AG04449 (cell line): ENCODE measurements around the gene MTFP1.
A peak's percentile ranks its signal among the peaks of the same experiment; 100 is the strongest.

Source experiments
- CTCF ChIA-PET: fragments of 350-600 bp; formaldehyde crosslinking; extraction: SDS; loops from one replicate; lab custom pipeline; 2021; ENCODE audit warnings: antibody characterized with exemption; lab: Yijun Ruan, JAX
- POLR2A ChIA-PET: fragments of 400-600, 350-600 bp; formaldehyde crosslinking; extraction: SDS; loops from one replicate; lab custom pipeline; 2020; ENCODE audit warnings: antibody characterized with exemption, inconsistent platforms; lab: Yijun Ruan, JAX
- DNase-seq: peaks from one replicate; pipeline ENCODE4 v3.0.0-alpha.2; 2010; ENCODE audit warnings: low read depth, low spot score
- H3K4me3 ChIP-seq: 2 replicates; pipeline ENCODE4 v1.5.1; 2011; ENCODE audit warnings: low read depth, mild to moderate bottlenecking, control low read depth, low read length
- CTCF ChIP-seq: IDR thresholded peaks from one replicate; pipeline ENCODE4 v1.5.1; 2011; ENCODE audit warnings: mild to moderate bottlenecking, moderate library complexity, low read length, control low read depth, inconsistent platforms; ENCODE audit not compliant: insufficient read depth; ENCODE audit errors: missing control alignments

The MTFP1 gene

GRCh38 chr22:30414525-30415047 lies 11.0 kb upstream of the MTFP1 start:
- H3K4me3 ChIP-seq = no peak overlapping the region
- ChIA-PET CTCF (interaction anchor here (0.9 to 1.7 kb wide), 3 partner anchors 11 to 127 kb away, joined by 3 to 7 read pairs (median 3); partner anchors contain the start of gene MTFP1), POLR2A (interaction anchor here (1.0 to 3.6 kb wide), 3 partner anchors 9 to 17 kb away, joined by 3 to 19 read pairs (median 3); partner anchors contain the start of gene MTFP1)
- TF ChIP-seq CTCF = no peak
- no peak for DNase-seq

DNA sequence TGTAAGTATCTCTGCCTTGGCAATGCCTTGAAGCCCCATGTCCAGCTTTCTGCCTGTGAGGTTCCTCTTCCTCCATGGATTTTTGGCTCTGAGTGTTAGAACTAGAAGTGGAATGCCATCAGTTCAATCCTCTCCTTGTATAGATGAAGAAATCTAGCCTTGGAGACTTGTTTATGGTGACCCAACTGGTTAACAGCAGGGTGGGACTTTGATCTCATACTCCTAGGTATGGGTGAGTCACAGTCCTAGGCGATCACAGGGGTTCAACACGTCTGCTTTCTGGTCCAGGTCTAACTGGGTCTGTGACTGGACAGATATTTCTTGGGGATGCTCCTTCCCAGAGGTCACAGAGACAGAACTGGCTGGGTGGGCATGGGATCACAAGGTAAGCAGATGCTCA lies 9.2 kb upstream of the MTFP1 start:
- DNase-seq = no peak
- ChIA-PET POLR2A (no interaction called here), CTCF (no interaction called here)
- no peak overlapping the region for H3K4me3 ChIP-seq
- no peak for TF ChIP-seq CTCF

DNA sequence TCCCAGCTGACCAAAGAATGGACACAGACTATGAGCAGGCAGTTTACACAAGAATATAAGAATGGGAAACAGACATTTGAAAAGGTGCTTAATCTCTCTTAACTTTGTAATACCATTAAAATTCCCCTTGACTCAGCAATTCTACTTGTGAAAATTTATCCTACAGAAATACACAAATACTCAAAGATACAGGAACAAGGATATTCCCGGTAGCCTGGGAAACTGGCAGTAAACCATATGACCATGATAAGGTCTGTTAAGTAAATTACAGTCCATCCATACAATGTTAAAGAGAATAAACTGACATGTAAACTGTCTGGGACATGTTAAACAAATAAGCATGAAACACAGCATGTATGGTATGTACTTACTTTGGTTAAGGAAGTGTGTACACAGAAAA lies 8.7 kb upstream of the MTFP1 start:
- TF ChIP-seq CTCF = no peak
- CTCF ChIA-PET = interaction anchor here (12.4 kb wide), 1 partner anchor 27 kb away, joined by 129 read pairs; the partner anchor contains the start of gene RNF215
- POLR2A ChIA-PET = no interaction called here
- DNase-seq = no peak
- H3K4me3 ChIP-seq = no peak overlapping the region

- DNase-seq = peak; percentile 46
- ChIA-PET POLR2A (interaction anchor here (0.6 to 5.4 kb wide), 2 partner anchors 15 to 24 kb away, joined by 3 to 46 read pairs; partner anchors contain the start of gene SEC14L2), CTCF (interaction anchor here (1.5 to 12.4 kb wide), 2 partner anchors 10 to 31 kb away, joined by 5 to 129 read pairs; partner anchors contain the start of gene RNF215)
- no peak overlapping the region; the same call in 1 of the 2 replicates for H3K4me3 ChIP-seq
- no peak for TF ChIP-seq CTCF
Measured at GRCh38 chr22:30420347-30421125, 5.0 kb upstream of the MTFP1 start.

- no peak for TF ChIP-seq CTCF
- DNase-seq = no peak
- CTCF ChIA-PET = interaction anchor here (0.8 to 12.4 kb wide), 8 partner anchors 11 to 168 kb away, joined by 3 to 129 read pairs (median 4); partner anchors contain the start of genes CASTOR1, RNF215 and SEC14L2
- POLR2A ChIA-PET = interaction anchor here (0.5 to 5.4 kb wide), 4 partner anchors 8 to 297 kb away, joined by 3 to 46 read pairs (median 13); partner anchors contain the start of genes CCDC157, SEC14L2 and SF3A1
- H3K4me3 ChIP-seq = no peak overlapping the region
Measured at GRCh38 chr22:30421695-30422480, 3.7 kb upstream of the MTFP1 start.
